GM18499 (cell line): ENCODE data around the gene APEX2.
"Not testable (repeated sequence)": the region's sequence is repeated elsewhere in the genome, so short reads cannot be mapped to it uniquely, and the experiment has no call there.

Experiments
- ATAC-seq: cut with Tn5 transposase; IDR thresholded peaks from one replicate; pipeline ENCODE4 v1.9.1; 2021; ENCODE audit warnings: moderate number of reproducible peaks; ENCODE audit not compliant: insufficient read depth, unreplicated experiment

Gene APEX2

GRCh38 chrX:55008571-55009358, 8.6 kb downstream of the APEX2 start:
- no peak for ATAC-seq

- no peak for ATAC-seq
Observed at GRCh38 chrX:55011294-55011693, 11.1 kb downstream of the APEX2 start.

- ATAC-seq: no peak
Observed at GRCh38 chrX:55014897-55015299, 14.7 kb downstream of the APEX2 start.

- no peak for ATAC-seq
Observed at GRCh38 chrX:55026143-55026542, 26.0 kb downstream of the APEX2 start.

- ATAC-seq: no peak
Observed at GRCh38 chrX:55026840-55027239, 26.7 kb downstream of the APEX2 start.

- no peak for ATAC-seq
Observed at GRCh38 chrX:55028040-55028439, 27.9 kb downstream of the APEX2 start.

GRCh38 chrX:55028611-55029010, 28.4 kb downstream of the APEX2 start:
- no peak for ATAC-seq

- ATAC-seq: no peak
Observed at GRCh38 chrX:55029291-55029690, 29.1 kb downstream of the APEX2 start.

GRCh38 chrX:55030271-55031205, 30.4 kb downstream of the APEX2 start, which contains the start of gene ALAS2:
TSS of gene ALAS2 (minus strand) at chrX:55030977. CDS start at chrX:55026000, 4,977 bp downstream.
- no peak for ATAC-seq

GRCh38 chrX:55033429-55033828, 33.3 kb downstream of the APEX2 start:
- ATAC-seq: no peak

GRCh38 chrX:55039471-55039870, 39.3 kb downstream of the APEX2 start:
- ATAC-seq: no peak

GRCh38 chrX:55041514-55041913, 41.4 kb downstream of the APEX2 start:
- ATAC-seq: no peak

- ATAC-seq: not testable (repeated sequence)
Observed at GRCh38 chrX:55050599-55050998, 50.4 kb downstream of the APEX2 start.

- no peak for ATAC-seq
Observed at GRCh38 chrX:55056820-55057674, 56.9 kb downstream of the APEX2 start.

GRCh38 chrX:55057675-55058249, 57.6 kb downstream of the APEX2 start:
- ATAC-seq: no peak
